ENCODE data around the gene MMP8.

DNA sequence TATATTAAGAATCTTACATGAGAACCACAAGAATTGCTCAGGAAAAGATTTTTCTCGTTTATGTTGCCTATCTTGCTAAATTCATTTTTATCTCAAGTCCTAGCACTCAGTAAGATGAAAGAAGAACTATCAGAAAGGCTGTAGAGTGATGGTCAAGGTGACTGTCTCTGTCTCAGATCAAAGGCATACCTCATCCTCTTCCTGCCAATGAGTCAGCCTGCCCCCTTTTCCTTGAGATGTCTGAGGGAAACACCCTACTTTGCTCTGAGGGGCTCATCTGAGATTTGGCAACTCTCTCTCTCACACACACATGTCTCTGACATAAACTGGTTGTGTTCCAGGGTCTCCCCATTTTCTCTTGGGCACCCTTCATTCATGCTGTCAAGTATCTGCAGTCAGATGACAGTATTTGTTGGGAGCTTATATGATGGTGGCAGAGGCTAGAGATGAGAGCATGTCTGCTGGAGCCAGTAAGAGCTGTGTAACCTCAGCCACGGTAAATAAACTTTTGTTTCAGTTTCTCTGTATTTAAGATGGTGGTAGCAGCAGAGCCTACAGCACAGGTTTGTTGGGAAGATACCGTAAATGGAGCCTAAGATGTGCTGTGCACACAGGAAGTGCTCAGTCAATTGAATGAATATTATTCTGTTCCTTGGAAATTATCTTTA is 20.8 kb downstream of the MMP8 start:
- TF ChIP-seq POLR2AphosphoS5 (IDR thresholded peaks at IDR 0.05; ENCODE audit: low read depth, low read length) = no peak
- TF ChIP-seq POLR2A (IDR thresholded peaks at IDR 0.05; ENCODE audit: low read depth, low read length) = no peak
- no peak for TF ChIP-seq TAF1 (IDR thresholded peaks at IDR 0.05; ENCODE audit: borderline replicate concordance, low read depth, low read length)

Measured in GM12892 (cell line).